HUES48 (cell line): ENCODE measurements around the gene ASL.
"Not testable (repeated sequence)": the region's sequence is repeated elsewhere in the genome, so short reads cannot be mapped to it uniquely, and the experiment has no call there.

Experiments used
- H3K27ac ChIP-seq: one replicate; pipeline ENCODE4 v1.7.0; 2013; ENCODE audit warnings: low read depth, low read length, inconsistent platforms
- H3K27me3 ChIP-seq: 2 replicates; pipeline ENCODE4 v1.6.1; 2013; ENCODE audit warnings: mild to moderate bottlenecking, low read length; ENCODE audit not compliant: control insufficient read depth, insufficient read depth
- H3K36me3 ChIP-seq: 2 replicates; pipeline ENCODE4 v1.6.1; 2013; ENCODE audit warnings: low read length; ENCODE audit not compliant: control insufficient read depth, insufficient read depth
- H3K4me1 ChIP-seq: 2 replicates; pipeline ENCODE4 v1.6.1; 2013; ENCODE audit warnings: mild to moderate bottlenecking, low read length; ENCODE audit not compliant: control insufficient read depth, insufficient read depth
- H3K4me3 ChIP-seq: 2 replicates; pipeline ENCODE4 v1.5.1; 2013; ENCODE audit warnings: mild to moderate bottlenecking, low read depth, low read length
- H3K9ac ChIP-seq: 2 replicates; pipeline ENCODE4 v1.6.1; 2013; ENCODE audit warnings: mild to moderate bottlenecking, low read depth, low read length, moderate library complexity
- H3K9me3 ChIP-seq: 2 replicates; pipeline ENCODE4 v1.6.1; 2013; ENCODE audit warnings: low read length; ENCODE audit not compliant: control insufficient read depth, insufficient read depth

ASL gene

GRCh38 chr7:66075590-66076461, at the start of gene ASL:
Gene ASL, plus strand, starts transcription at chr7:66075819. Its CDS starts 263 bp downstream, at chr7:66076082.
- H3K4me3 ChIP-seq, result peak within 1 kb of the TSS; percentile 86
- H3K27ac ChIP-seq, result peak within 1 kb of the TSS; percentile 18
- no peaks in the 10 kb centered on the region for H3K36me3 ChIP-seq

GRCh38 chr7:66028342-66028741, 47.3 kb upstream of the ASL start:
- not testable (repeated sequence) for H3K4me3 ChIP-seq, H3K27me3 ChIP-seq, H3K9ac ChIP-seq, H3K36me3 ChIP-seq, H3K4me1 ChIP-seq, H3K9me3 ChIP-seq, H3K27ac ChIP-seq

More at GRCh38 chr7:66075590-66076461, at the start of gene ASL:
- Histone ChIP-seq H3K4me1 (peaks cover 7% of the 10 kb centered on the region), H3K9ac (peak within 1 kb of the TSS; percentile 71), H3K9me3 (no peaks in the 10 kb centered on the region), H3K27me3 (no peaks in the 10 kb centered on the region)

GRCh38 chr7:66033471-66034385, 41.9 kb upstream of the ASL start:
- no peaks in the 10 kb centered on the region for H3K9me3 ChIP-seq
- H3K4me3 ChIP-seq, result no peak overlapping the region
- H3K27me3 ChIP-seq, result no peaks in the 10 kb centered on the region
- no peak overlapping the region for H3K9ac ChIP-seq
- H3K4me1 ChIP-seq, result no peaks in the 10 kb centered on the region
- H3K36me3 ChIP-seq, result no peaks in the 10 kb centered on the region
- no peak overlapping the region for H3K27ac ChIP-seq

- H3K9ac ChIP-seq, H3K4me3 ChIP-seq, H3K27me3 ChIP-seq, H3K36me3 ChIP-seq, H3K9me3 ChIP-seq, H3K27ac ChIP-seq, H3K4me1 ChIP-seq: not testable (repeated sequence)
Measured at GRCh38 chr7:66034436-66035010, 41.1 kb upstream of the ASL start.

GRCh38 chr7:66036382-66036781, 39.2 kb upstream of the ASL start:
- no peaks in the 10 kb centered on the region for H3K27me3 ChIP-seq
- H3K36me3 ChIP-seq, result no peaks in the 10 kb centered on the region
- H3K9me3 ChIP-seq, result no peaks in the 10 kb centered on the region
- no peaks in the 10 kb centered on the region for H3K4me1 ChIP-seq
- H3K27ac ChIP-seq, result no peak overlapping the region
- H3K9ac ChIP-seq, result no peak overlapping the region
- no peak overlapping the region for H3K4me3 ChIP-seq

- H3K9ac ChIP-seq, result no peak overlapping the region
- no peak overlapping the region for H3K27ac ChIP-seq
- no peak overlapping the region for H3K4me3 ChIP-seq
- H3K9me3 ChIP-seq, result no peaks in the 10 kb centered on the region
- H3K27me3 ChIP-seq, result no peaks in the 10 kb centered on the region
- H3K4me1 ChIP-seq, result no peaks in the 10 kb centered on the region
- H3K36me3 ChIP-seq, result no peaks in the 10 kb centered on the region
Measured at GRCh38 chr7:66036788-66037187, 38.8 kb upstream of the ASL start.

- H3K27me3 ChIP-seq, result peaks cover 13% of the 10 kb centered on the region
- H3K27ac ChIP-seq, result no peak overlapping the region
- H3K36me3 ChIP-seq, result no peaks in the 10 kb centered on the region
- H3K9me3 ChIP-seq, result no peaks in the 10 kb centered on the region
- no peak overlapping the region for H3K9ac ChIP-seq
- no peaks in the 10 kb centered on the region for H3K4me1 ChIP-seq
- H3K4me3 ChIP-seq, result no peak overlapping the region
Measured at GRCh38 chr7:66039094-66039670, 36.4 kb upstream of the ASL start.

- Histone ChIP-seq H3K9me3 (no peaks in the 10 kb centered on the region), H3K9ac (no peak overlapping the region), H3K4me1 (no peaks in the 10 kb centered on the region), H3K27ac (no peak overlapping the region), H3K4me3 (peak overlapping the region; percentile 67), H3K36me3 (no peaks in the 10 kb centered on the region), H3K27me3 (peaks cover 13% of the 10 kb centered on the region)
Measured at GRCh38 chr7:66043681-66044497, 31.7 kb upstream of the ASL start.

GRCh38 chr7:66044498-66044854, 31.1 kb upstream of the ASL start:
- H3K27ac ChIP-seq, H3K9ac ChIP-seq, H3K9me3 ChIP-seq, H3K36me3 ChIP-seq, H3K4me1 ChIP-seq: not testable (repeated sequence)
- peak overlapping the region; percentile 67; the same call in 1 of the 2 replicates for H3K4me3 ChIP-seq
- H3K27me3 ChIP-seq, result peaks cover 13% of the 10 kb centered on the region

- Histone ChIP-seq H3K4me3 (no peak overlapping the region), H3K4me1 (no peaks in the 10 kb centered on the region), H3K9me3 (no peaks in the 10 kb centered on the region), H3K9ac (no peak overlapping the region), H3K27me3 (peaks cover 13% of the 10 kb centered on the region), H3K27ac (no peak overlapping the region), H3K36me3 (no peaks in the 10 kb centered on the region)
Measured at GRCh38 chr7:66047426-66047825, 28.2 kb upstream of the ASL start.
